Keratinocyte (primary cell): ENCODE measurements around the gene SPIRE1. TPM values are rescaled to one million over a fixed set of nuclear protein-coding genes. Genes with fewer than 3 reads are reported as not detected.

Experiments
- DNase-seq: peaks from one replicate; pipeline ENCODE4 v3.0.0-alpha.2; 2011; ENCODE audit warnings: low read depth, missing footprints, low spot score
- FAIRE-seq: peaks from 2 replicates; lab custom pipeline; 2011; peaks lifted over from hg19 to GRCh38; lab: Jason Lieb, UNC
- H2AFZ ChIP-seq: 2 replicates; pipeline ENCODE4 v1.6.0; 2012; ENCODE audit warnings: low read length, control low read depth, inconsistent platforms; ENCODE audit not compliant: control insufficient read depth
- H3K27ac ChIP-seq: 2 replicates; pipeline ENCODE4 v1.5.1; 2011; ENCODE audit warnings: low read length; ENCODE audit not compliant: control insufficient read depth, insufficient read depth
- H3K27me3 ChIP-seq: 3 replicates; pipeline ENCODE4 v1.6.0; 2011; ENCODE audit warnings: low read length; ENCODE audit not compliant: control insufficient read depth, insufficient read depth; ENCODE audit errors: extremely low read depth
- H3K36me3 ChIP-seq, 2 experiments: 2 replicates in 1 of 2; 3 replicates in 1 of 2; pipeline ENCODE4 v1.5.1; 2011; ENCODE audit warnings: low read length in 2 of 2, mild to moderate bottlenecking in 1 of 2; ENCODE audit not compliant: control insufficient read depth in 2 of 2, insufficient read depth in 2 of 2; ENCODE audit errors: extremely low read depth in 1 of 2
- H3K4me1 ChIP-seq: 3 replicates; pipeline ENCODE4 v1.5.1; 2011; ENCODE audit warnings: low read length; ENCODE audit not compliant: control insufficient read depth, insufficient read depth; ENCODE audit errors: extremely low read depth
- H3K4me2 ChIP-seq: 3 replicates; pipeline ENCODE4 v1.6.0; 2011; ENCODE audit warnings: low read depth, low read length; ENCODE audit not compliant: control insufficient read depth, insufficient read depth; ENCODE audit errors: extremely low read depth
- H3K4me3 ChIP-seq, 3 experiments: fragments of 200-600 bp in 1 of 3; sonication (generic) in 1 of 3; 2 replicates in 2 of 3; 3 replicates in 1 of 3; pipeline ENCODE4 v1.5.1; 2011 to 2016; ENCODE audit warnings: low read length in 3 of 3, mild to moderate bottlenecking in 3 of 3, control low read depth in 2 of 3, inconsistent platforms in 1 of 3, low read depth in 1 of 3, mixed read lengths in 1 of 3, mixed run types in 1 of 3, moderate library complexity in 1 of 3; ENCODE audit not compliant: control insufficient read depth in 2 of 3, insufficient read depth in 2 of 3; ENCODE audit errors: extremely low read depth in 1 of 3
- H3K79me2 ChIP-seq: 2 replicates; pipeline ENCODE4 v1.6.0; 2012; ENCODE audit warnings: low read length; ENCODE audit not compliant: control insufficient read depth, insufficient read depth
- H3K9ac ChIP-seq: 3 replicates; pipeline ENCODE4 v1.6.0; 2011; ENCODE audit warnings: low read length; ENCODE audit not compliant: control insufficient read depth, insufficient read depth; ENCODE audit errors: extremely low read depth
- H3K9me1 ChIP-seq: 3 replicates; pipeline ENCODE4 v1.6.0; 2011; ENCODE audit warnings: low read length; ENCODE audit not compliant: control insufficient read depth, insufficient read depth; ENCODE audit errors: extremely low read depth
- H3K9me3 ChIP-seq: 2 replicates; pipeline ENCODE4 v1.5.1; 2012; ENCODE audit warnings: low read depth, low read length; ENCODE audit not compliant: control insufficient read depth
- H4K20me1 ChIP-seq: 3 replicates; pipeline ENCODE4 v1.6.0; 2011; ENCODE audit warnings: low read length; ENCODE audit not compliant: control insufficient read depth, insufficient read depth; ENCODE audit errors: extremely low read depth
- CTCF ChIP-seq, 3 experiments: IDR thresholded peaks in 1 of 3; conservative IDR thresholded peaks in 1 of 3; optimal IDR thresholded peaks in 1 of 3; 2 replicates in 2 of 3; 3 replicates in 1 of 3; pipeline versions ENCODE3 to v1.5.1; 2011; ENCODE audit warnings: low read length in 3 of 3, mild to moderate bottlenecking in 3 of 3, moderate library complexity in 2 of 3, control low read depth in 1 of 3, inconsistent platforms in 1 of 3; ENCODE audit not compliant: insufficient read depth in 2 of 3; ENCODE audit errors: extremely low read depth in 1 of 3
- EZH2 ChIP-seq: IDR thresholded peaks from one replicate; pipeline ENCODE4 v1.6.1; 2012; ENCODE audit warnings: inconsistent platforms, mild to moderate bottlenecking, low read length, moderate library complexity
- dilution Hi-C: fragments of 300-500 bp; cut with MboI; formaldehyde crosslinking; loops from one replicate; pipeline ENCODE4 v1.7.0; 2020; ENCODE audit warnings: low sequenced_read_pairs; ENCODE audit not compliant: extremely low pct_ligation_motif_present
- polyA plus RNA-seq, 5 experiments: library from polyadenylated mRNA; depleted of rRNA in 3 of 5; stranded (reverse) in 3 of 5; stranded (forward) in 1 of 5; unstranded in 1 of 5; fragments of >200 nt; gene quantifications; 1 replicate in 1 of 5; 2 replicates in 3 of 5; 3 replicates in 1 of 5; pipeline versions ENCODE4 v1.2.1 to v1.2.3, GENCODE V29; 2011 to 2012; ENCODE audit warnings: missing spikeins in 2 of 5, low read depth in 1 of 5, low replicate concordance in 1 of 5

The SPIRE1 gene
- polyA plus RNA-seq, 1 donor (not counting 4 experiments of a cell fraction or from before 2014, with no cell fraction given): 20.6 TPM

DNA sequence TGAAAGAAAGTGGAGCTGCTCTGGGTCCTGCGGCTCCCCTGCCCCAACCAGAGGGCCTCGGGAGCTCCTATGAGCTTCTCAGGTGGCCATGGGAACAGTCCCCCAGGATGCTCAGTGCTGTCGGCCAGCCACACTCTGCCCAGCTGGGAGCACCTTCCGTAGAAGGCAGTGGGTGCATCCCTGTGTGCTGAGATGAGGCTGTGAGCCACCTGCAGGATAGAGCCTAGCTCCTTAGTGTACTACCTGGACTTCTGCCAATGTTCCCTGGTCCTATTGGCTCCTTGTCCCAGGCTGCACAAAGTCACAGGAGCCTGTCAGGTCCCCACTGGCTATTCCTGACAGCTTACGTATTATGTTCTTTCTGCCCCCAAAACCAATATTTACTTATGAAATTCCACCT, 234.1 kb downstream of the SPIRE1 start:
- no peak for TF ChIP-seq CTCF (optimal IDR thresholded peaks at IDR 0.05 in 1 of 3, IDR thresholded peaks at IDR 0.05 in 1 of 3, conservative IDR thresholded peaks at IDR 0.05 in 1 of 3; ENCODE audit: extremely low read depth in 1 of 3, insufficient read depth in 2 of 3, low read length in 3 of 3)
- no peak for TF ChIP-seq EZH2
- no peaks in the 10 kb centered on the region for H3K79me2 ChIP-seq
- peaks cover 5% of the 10 kb centered on the region for H3K4me1 ChIP-seq
- H2AFZ ChIP-seq: no peak overlapping the region
- no peak overlapping the region for H3K9ac ChIP-seq
- dilution Hi-C loops: no loop called here
- no peaks in the 10 kb centered on the region for H3K9me3 ChIP-seq
- no peaks in the 10 kb centered on the region for H3K9me1 ChIP-seq
- no peak for FAIRE-seq
- H3K36me3 ChIP-seq: peaks cover 0 to 9% of the 10 kb centered on the region in 2 experiments
- no peak overlapping the region for H3K4me2 ChIP-seq
- no peak overlapping the region for H3K27ac ChIP-seq
- no peaks in the 10 kb centered on the region for H4K20me1 ChIP-seq
- H3K27me3 ChIP-seq: no peaks in the 10 kb centered on the region
- no peak overlapping the region for H3K4me3 ChIP-seq
- DNase-seq: no peak

DNA sequence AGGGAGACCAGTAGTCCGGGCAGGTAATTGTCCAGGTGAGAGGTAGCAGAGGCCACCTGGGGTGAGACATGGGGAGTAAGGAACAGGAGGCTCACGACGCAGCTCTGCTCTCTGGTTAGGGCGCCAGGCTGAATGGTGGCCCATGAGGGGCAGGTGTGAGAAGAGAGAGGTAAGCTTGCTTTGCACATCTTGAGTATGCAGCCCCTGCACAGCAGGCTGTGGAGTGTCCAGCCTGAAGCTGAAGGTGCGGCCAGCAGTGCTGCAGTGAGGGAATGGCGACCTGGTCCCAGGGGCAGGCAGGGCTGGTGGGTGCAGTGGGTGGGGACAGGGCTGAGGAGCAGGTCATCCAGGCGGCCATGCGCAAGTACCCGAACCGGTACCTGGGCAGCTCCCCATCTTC, 234.5 kb downstream of the SPIRE1 start:
- Histone ChIP-seq H4K20me1 (no peaks in the 10 kb centered on the region), H3K4me3 (no peak overlapping the region), H3K9ac (no peak overlapping the region), H3K79me2 (no peaks in the 10 kb centered on the region), H3K27me3 (no peaks in the 10 kb centered on the region), H3K4me2 (no peak overlapping the region), H3K4me1 (peaks cover 5% of the 10 kb centered on the region), H3K27ac (no peak overlapping the region), H3K36me3 (peaks cover 0 to 9% of the 10 kb centered on the region in 2 experiments), H2AFZ (no peak overlapping the region), H3K9me1 (no peaks in the 10 kb centered on the region), H3K9me3 (no peaks in the 10 kb centered on the region)
- DNase-seq (no peak), FAIRE-seq (no peak)
- TF ChIP-seq CTCF (optimal IDR thresholded peaks at IDR 0.05 in 1 of 3, IDR thresholded peaks at IDR 0.05 in 1 of 3, conservative IDR thresholded peaks at IDR 0.05 in 1 of 3; ENCODE audit: extremely low read depth in 1 of 3, insufficient read depth in 2 of 3, low read length in 3 of 3) (no peak), EZH2 (no peak)
- dilution Hi-C loops: no loop called here
